ENCODE measurements around the gene CHMP5. TPM values are rescaled to one million over a fixed set of nuclear protein-coding genes. Genes with fewer than 3 reads are reported as not detected.

CHMP5 gene
- total RNA-seq, 1 donor, result 81.6 TPM

DNA sequence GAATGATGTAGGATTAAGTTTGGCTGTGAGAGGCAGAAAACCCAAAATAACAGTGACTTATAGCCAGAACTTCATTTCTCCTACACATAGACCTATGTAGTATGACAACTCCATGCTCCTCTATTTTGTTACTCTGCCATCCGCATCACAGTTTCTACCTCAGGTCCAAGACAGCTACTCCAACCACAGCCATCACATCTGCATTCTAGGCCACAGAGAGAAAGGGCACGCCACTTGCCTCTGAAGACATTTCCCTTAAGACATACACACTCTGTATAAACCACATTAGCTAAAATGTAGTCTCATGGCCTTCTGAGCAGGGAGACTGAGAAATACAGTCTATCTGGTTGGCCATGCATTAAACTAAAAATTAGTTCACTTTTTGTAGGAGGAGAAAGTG lies 14.9 kb upstream of the CHMP5 start:
- no peak for DNase-seq (ENCODE audit: low read depth)
- H3K4me3 ChIP-seq (ENCODE audit: low read depth, low read length), result no peak overlapping the region
- TF ChIP-seq, protein P1, sequence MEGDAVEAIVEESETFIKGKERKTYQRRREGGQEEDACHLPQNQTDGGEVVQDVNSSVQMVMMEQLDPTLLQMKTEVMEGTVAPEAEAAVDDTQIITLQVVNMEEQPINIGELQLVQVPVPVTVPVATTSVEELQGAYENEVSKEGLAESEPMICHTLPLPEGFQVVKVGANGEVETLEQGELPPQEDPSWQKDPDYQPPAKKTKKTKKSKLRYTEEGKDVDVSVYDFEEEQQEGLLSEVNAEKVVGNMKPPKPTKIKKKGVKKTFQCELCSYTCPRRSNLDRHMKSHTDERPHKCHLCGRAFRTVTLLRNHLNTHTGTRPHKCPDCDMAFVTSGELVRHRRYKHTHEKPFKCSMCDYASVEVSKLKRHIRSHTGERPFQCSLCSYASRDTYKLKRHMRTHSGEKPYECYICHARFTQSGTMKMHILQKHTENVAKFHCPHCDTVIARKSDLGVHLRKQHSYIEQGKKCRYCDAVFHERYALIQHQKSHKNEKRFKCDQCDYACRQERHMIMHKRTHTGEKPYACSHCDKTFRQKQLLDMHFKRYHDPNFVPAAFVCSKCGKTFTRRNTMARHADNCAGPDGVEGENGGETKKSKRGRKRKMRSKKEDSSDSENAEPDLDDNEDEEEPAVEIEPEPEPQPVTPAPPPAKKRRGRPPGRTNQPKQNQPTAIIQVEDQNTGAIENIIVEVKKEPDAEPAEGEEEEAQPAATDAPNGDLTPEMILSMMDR (IDR thresholded peaks at IDR 0.05; ENCODE audit: insufficient read depth, low read depth, low read length), result no peak

DNA sequence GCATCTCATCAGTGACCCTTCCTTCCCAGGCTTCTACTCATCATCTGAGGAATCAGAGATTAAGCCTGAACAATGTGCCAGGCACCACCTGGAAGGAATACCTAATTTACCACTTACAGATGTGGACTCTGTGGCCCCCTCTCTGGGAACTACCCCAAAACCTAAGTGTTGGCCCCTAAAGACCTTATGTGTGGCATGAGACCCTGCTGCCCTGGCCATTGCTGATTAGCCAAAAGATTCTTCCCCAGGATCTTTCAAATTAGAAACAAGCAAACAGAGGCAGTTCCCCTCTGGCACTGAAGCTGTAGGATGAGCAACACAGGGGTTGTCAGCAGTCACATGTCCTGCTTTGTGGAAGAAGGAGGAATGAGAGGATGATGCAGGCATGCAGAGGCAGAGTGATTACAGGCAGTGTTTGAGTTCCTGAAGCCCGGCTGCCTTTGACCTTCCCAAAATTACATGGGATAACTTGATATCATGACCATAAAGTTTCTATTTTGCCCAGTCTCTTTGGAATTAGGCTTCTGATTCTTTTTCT lies 14.3 kb upstream of the CHMP5 start:
- H3K4me3 ChIP-seq (ENCODE audit: low read depth, low read length), result no peak overlapping the region
- peak; percentile 66 for DNase-seq (ENCODE audit: low read depth)
- TF ChIP-seq, protein P1 (IDR thresholded peaks at IDR 0.05; ENCODE audit: insufficient read depth, low read depth, low read length), result no peak

DNA sequence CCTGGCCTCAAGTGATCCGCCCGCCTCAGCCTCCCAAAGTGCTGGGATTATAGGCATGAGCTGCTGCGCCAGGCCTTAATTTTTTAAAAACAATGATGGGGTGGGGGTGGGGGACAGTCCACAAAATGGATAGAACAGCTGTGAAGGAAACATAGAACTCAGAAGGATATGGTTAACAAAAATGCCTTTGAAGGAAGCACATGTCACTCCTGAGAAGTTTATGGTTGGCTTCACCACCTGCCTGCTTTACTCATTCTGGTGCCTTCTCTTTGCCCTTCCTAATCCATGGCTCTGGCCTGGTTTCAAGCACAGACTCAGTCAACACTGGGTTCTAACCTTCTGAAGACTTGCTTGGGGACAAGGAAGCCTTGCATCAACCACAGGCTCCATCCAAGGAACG lies 10.6 kb upstream of the CHMP5 start:
- TF ChIP-seq, protein P1 (IDR thresholded peaks at IDR 0.05; ENCODE audit: insufficient read depth, low read depth, low read length), result no peak
- H3K4me3 ChIP-seq (ENCODE audit: low read depth, low read length), result no peak overlapping the region
- no peak for DNase-seq (ENCODE audit: low read depth)

DNA sequence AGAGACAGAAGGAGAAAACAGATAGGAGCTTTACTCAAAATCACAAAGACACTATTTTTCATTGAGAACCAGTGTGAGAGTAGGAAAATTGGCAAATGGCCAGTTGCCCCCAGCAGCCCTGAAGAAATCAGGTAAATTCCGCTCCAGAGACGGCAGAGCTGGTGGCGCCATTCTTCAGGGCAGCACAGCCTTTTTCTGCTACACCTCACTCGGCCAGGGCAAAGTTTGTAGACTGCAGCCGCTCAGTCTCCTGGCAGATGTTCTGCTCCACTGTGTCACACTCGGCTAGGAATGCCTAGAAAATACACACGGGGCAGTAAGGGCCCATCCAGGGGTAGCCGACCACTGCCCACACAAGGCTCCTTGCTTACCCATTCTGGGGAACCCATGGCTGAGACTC lies 9.8 kb upstream of the CHMP5 start:
- H3K4me3 ChIP-seq (ENCODE audit: low read depth, low read length), result no peak overlapping the region
- DNase-seq (ENCODE audit: low read depth), result no peak
- TF ChIP-seq, protein P1 (IDR thresholded peaks at IDR 0.05; ENCODE audit: insufficient read depth, low read depth, low read length), result no peak

DNA sequence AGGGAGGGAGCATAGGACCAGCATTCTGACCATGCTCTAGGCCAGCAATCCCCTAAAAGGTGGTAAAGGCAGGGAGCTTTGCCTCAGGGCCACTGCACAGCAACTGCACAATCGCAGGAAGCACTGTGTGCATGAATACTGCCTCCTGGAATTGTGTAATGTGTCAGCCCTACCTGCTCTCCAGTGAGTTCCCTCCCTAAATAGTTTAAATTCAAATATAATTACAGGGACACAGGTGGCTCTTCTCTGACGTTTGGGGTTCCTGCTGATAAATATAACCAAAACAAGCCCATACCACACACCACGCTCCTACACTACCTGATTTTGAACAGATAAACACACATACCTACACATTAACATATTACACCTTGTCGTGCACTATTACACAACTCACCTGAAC lies 9.4 kb upstream of the CHMP5 start:
- TF ChIP-seq, protein P1 (IDR thresholded peaks at IDR 0.05; ENCODE audit: insufficient read depth, low read depth, low read length), result no peak
- H3K4me3 ChIP-seq (ENCODE audit: low read depth, low read length), result no peak overlapping the region
- DNase-seq (ENCODE audit: low read depth), result no peak

DNA sequence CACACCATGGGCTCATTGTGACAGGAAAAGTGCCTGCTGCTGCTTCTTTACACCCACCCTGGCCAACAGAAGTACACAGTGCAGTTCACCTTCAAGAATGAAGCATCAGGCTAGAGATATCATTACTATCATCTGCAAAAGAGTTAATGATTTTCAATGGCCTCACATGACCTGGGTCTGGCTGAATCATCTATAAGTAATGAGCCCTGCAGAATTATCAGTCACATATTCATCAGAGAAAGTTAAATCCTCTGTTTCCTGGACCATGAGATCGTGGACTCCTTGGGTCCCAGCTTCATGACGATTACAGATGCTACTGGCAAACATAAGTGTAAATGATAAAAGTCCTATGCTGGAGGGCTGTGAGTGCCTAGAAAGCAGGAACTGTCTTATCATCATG lies 8.6 kb upstream of the CHMP5 start:
- TF ChIP-seq, protein P1 (IDR thresholded peaks at IDR 0.05; ENCODE audit: insufficient read depth, low read depth, low read length), result no peak
- no peak for DNase-seq (ENCODE audit: low read depth)
- H3K4me3 ChIP-seq (ENCODE audit: low read depth, low read length), result no peak overlapping the region

DNA sequence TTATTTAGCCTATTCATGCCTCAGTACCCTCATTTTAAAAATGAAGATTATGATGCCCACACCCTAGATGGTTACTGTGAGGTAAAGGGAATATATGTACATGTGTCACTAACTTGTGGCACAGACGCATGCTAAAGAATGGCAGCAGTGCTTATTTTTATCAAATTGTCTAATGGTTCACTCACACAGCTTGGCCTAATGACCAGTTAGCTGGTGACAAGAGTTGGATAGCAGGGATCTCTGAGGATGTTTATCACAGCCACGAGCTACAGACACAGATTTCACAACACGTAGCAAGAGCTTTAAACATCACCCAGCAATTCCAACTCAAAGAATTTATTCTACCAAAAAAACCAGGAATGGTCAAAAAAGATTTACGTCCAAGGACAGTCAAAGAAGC lies 7.6 kb upstream of the CHMP5 start:
- TF ChIP-seq, protein P1 (IDR thresholded peaks at IDR 0.05; ENCODE audit: insufficient read depth, low read depth, low read length), result no peak
- no peak for DNase-seq (ENCODE audit: low read depth)
- H3K4me3 ChIP-seq (ENCODE audit: low read depth, low read length), result no peak overlapping the region
